HUES6 (cell line): Measurements from ENCODE around the gene TNS2.

Source experiments
- H3K27ac ChIP-seq: 2 replicates; pipeline ENCODE4 v1.7.0; 2013; ENCODE audit warnings: low read depth, mild to moderate bottlenecking, low read length, inconsistent platforms
- H3K27me3 ChIP-seq: 2 replicates; pipeline ENCODE4 v1.6.1; 2013; ENCODE audit warnings: low read length; ENCODE audit not compliant: control insufficient read depth, insufficient read depth
- H3K36me3 ChIP-seq: 2 replicates; pipeline ENCODE4 v1.6.1; 2013; ENCODE audit warnings: low read length; ENCODE audit not compliant: control insufficient read depth, insufficient read depth
- H3K4me1 ChIP-seq: 2 replicates; pipeline ENCODE4 v1.6.1; 2013; ENCODE audit warnings: low read length; ENCODE audit not compliant: control insufficient read depth, insufficient read depth
- H3K4me3 ChIP-seq: 2 replicates; pipeline ENCODE4 v1.5.1; 2013; ENCODE audit warnings: low read depth, low read length
- H3K9ac ChIP-seq: one replicate; pipeline ENCODE4 v1.6.1; 2013; ENCODE audit warnings: mild to moderate bottlenecking, low read length
- H3K9me3 ChIP-seq: 2 replicates; pipeline ENCODE4 v1.6.1; 2013; ENCODE audit warnings: low read depth, low read length; ENCODE audit not compliant: control insufficient read depth, insufficient read depth

The TNS2 gene

GRCh38 chr12:53099071-53099882 is 49.4 kb downstream of the TNS2 start:
- no peaks in the 10 kb centered on the region for H3K36me3 ChIP-seq
- no peak overlapping the region for H3K9ac ChIP-seq
- peaks cover 20% of the 10 kb centered on the region for H3K4me1 ChIP-seq
- no peaks in the 10 kb centered on the region for H3K9me3 ChIP-seq
- H3K27ac ChIP-seq: no peak overlapping the region
- H3K27me3 ChIP-seq: peaks cover 35% of the 10 kb centered on the region
- H3K4me3 ChIP-seq: peak overlapping the region; percentile 95

- peaks cover 35% of the 10 kb centered on the region for H3K27me3 ChIP-seq
- no peak overlapping the region for H3K27ac ChIP-seq
- peaks cover 20% of the 10 kb centered on the region for H3K4me1 ChIP-seq
- H3K9me3 ChIP-seq: no peaks in the 10 kb centered on the region
- no peaks in the 10 kb centered on the region for H3K36me3 ChIP-seq
- H3K9ac ChIP-seq: no peak overlapping the region
- no peak overlapping the region for H3K4me3 ChIP-seq
Observed at GRCh38 chr12:53100466-53101151, 50.7 kb downstream of the TNS2 start.

- H3K4me1 ChIP-seq: peaks cover 15% of the 10 kb centered on the region
- no peak overlapping the region for H3K4me3 ChIP-seq
- peaks cover 29% of the 10 kb centered on the region for H3K27me3 ChIP-seq
- no peaks in the 10 kb centered on the region for H3K9me3 ChIP-seq
- no peak overlapping the region for H3K27ac ChIP-seq
- no peaks in the 10 kb centered on the region for H3K36me3 ChIP-seq
- no peak overlapping the region for H3K9ac ChIP-seq
Observed at GRCh38 chr12:53101266-53101665, 51.4 kb downstream of the TNS2 start.

- Histone ChIP-seq H3K36me3 (no peaks in the 10 kb centered on the region), H3K4me1 (peaks cover 14% of the 10 kb centered on the region), H3K27ac (no peak overlapping the region), H3K4me3 (no peak overlapping the region), H3K9me3 (no peaks in the 10 kb centered on the region), H3K9ac (no peak overlapping the region), H3K27me3 (peaks cover 21% of the 10 kb centered on the region)
Observed at GRCh38 chr12:53101931-53102781, 52.3 kb downstream of the TNS2 start.

- no peak within 1 kb of the TSS for H3K9ac ChIP-seq
- no peaks in the 10 kb centered on the region for H3K9me3 ChIP-seq
Observed at GRCh38 chr12:53102883-53103807, 53.3 kb downstream of the TNS2 start, which contains the start of gene SOAT2. TSS of gene SOAT2 (plus strand) at chr12:53103486. CDS start at chr12:53103578, 92 bp downstream.

GRCh38 chr12:53103860-53104305 is 54.0 kb downstream of the TNS2 start:
- no peak overlapping the region for H3K9ac ChIP-seq
- H3K4me3 ChIP-seq: no peak overlapping the region
- no peaks in the 10 kb centered on the region for H3K9me3 ChIP-seq
- H3K4me1 ChIP-seq: peaks cover 5% of the 10 kb centered on the region
- H3K27me3 ChIP-seq: peaks cover 4% of the 10 kb centered on the region
- H3K27ac ChIP-seq: no peak overlapping the region
- H3K36me3 ChIP-seq: no peaks in the 10 kb centered on the region

More at GRCh38 chr12:53102883-53103807, 53.3 kb downstream of the TNS2 start, which contains the start of gene SOAT2:
- peaks cover 11% of the 10 kb centered on the region for H3K27me3 ChIP-seq
- no peak within 1 kb of the TSS for H3K27ac ChIP-seq
- peaks cover 12% of the 10 kb centered on the region for H3K4me1 ChIP-seq
- H3K4me3 ChIP-seq: no peak within 1 kb of the TSS
- no peaks in the 10 kb centered on the region for H3K36me3 ChIP-seq

GRCh38 chr12:53105256-53105655 is 55.4 kb downstream of the TNS2 start:
- Histone ChIP-seq H3K9ac (no peak overlapping the region), H3K4me1 (no peaks in the 10 kb centered on the region; the same call in 1 of the 2 replicates), H3K27ac (no peak overlapping the region), H3K9me3 (0 out of 2 replicates have a peak, but pooled peaks cover 2% of the 10 kb centered on the region), H3K4me3 (no peak overlapping the region), H3K36me3 (no peaks in the 10 kb centered on the region), H3K27me3 (no peaks in the 10 kb centered on the region)

GRCh38 chr12:53105712-53106439 is 56.0 kb downstream of the TNS2 start:
- H3K36me3 ChIP-seq: no peaks in the 10 kb centered on the region
- H3K4me3 ChIP-seq: no peak overlapping the region
- no peak overlapping the region for H3K27ac ChIP-seq
- H3K4me1 ChIP-seq: no peaks in the 10 kb centered on the region; the same call in 1 of the 2 replicates
- H3K27me3 ChIP-seq: no peaks in the 10 kb centered on the region
- H3K9me3 ChIP-seq: 0 out of 2 replicates have a peak, but pooled peaks cover 3% of the 10 kb centered on the region
- no peak overlapping the region for H3K9ac ChIP-seq

GRCh38 chr12:53107122-53107521 is 57.3 kb downstream of the TNS2 start:
- H3K9me3 ChIP-seq: 0 out of 2 replicates have a peak, but pooled peaks cover 3% of the 10 kb centered on the region
- no peaks in the 10 kb centered on the region for H3K27me3 ChIP-seq
- H3K4me1 ChIP-seq: no peaks in the 10 kb centered on the region; the same call in 1 of the 2 replicates
- no peak overlapping the region for H3K4me3 ChIP-seq
- no peak overlapping the region for H3K27ac ChIP-seq
- no peaks in the 10 kb centered on the region for H3K36me3 ChIP-seq
- H3K9ac ChIP-seq: no peak overlapping the region
